Stimulated activated CD8-positive, alpha-beta memory T cell treated with anti-CD3 and anti-CD28 coated beads, Interleukin-4, amount 100 ng/mL, for 4 hours (primary cell): ENCODE measurements around the gene PRDM16.

ENCODE experiments used
- DNase-seq, 2 donors: peaks; one replicate each; pipeline ENCODE4 v3.0.0-alpha.2; 2020; ENCODE audit warnings: low read depth in 2 of 2, low spot score in 1 of 2

PRDM16 gene

DNA sequence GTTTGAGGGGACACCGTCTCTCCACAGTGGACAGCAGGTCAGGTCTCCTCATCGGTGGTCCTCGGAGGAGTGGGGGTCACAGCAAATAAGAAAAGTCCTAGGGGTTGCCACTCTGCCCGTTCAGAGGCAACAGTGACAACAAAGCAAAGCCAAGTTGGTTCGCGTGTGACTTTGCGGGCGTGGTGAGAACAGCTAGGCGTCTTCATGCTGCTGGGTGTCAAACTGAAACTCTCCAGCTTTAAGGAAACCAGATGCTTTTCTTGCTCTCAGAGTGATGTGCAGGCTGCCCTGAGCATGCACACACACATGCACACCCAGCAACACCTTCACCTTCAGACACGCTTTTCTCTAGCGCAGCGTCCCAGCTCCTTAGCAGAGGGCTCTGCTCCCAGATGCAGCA, 315.4 kb downstream of the PRDM16 start:
- no peak for DNase-seq

DNA sequence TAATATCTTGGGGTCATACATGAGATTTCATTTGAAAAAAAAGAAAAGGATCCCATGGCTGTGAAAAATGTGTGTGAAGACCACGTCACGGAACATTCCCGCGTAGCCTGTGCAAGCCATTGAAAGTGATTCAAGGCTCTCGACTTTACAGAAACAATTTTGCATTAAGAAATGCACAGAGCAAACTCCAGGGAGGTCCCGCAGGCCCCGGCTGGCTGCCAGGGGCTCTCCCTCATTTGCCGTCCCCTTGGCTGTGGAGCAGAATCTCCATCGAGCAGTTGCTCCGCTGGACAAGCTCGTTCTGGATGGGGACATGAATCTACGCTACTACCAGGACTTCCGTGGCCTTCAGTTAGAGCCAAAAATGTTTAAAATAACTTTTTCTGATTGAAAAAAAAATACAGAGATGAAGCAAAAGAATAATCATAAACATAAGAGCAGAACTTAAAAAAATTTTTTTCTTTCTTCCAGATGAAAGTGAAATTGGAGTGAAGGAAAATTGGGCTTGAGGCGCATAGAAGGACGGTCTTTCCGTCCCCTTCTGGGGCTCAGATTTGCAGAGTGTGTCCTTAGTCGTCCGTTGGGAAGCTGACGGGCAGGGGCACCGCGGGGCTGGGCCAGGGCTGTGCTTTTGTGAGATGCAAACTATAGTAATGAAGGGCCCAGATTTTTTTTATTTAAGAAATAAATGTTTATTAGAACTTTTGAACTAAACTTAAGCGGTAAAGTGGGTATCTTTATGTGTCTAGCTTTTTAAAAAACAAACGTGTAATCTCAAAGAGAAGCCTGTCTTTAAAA, 317.4 kb downstream of the PRDM16 start:
- DNase-seq, result no peak

DNA sequence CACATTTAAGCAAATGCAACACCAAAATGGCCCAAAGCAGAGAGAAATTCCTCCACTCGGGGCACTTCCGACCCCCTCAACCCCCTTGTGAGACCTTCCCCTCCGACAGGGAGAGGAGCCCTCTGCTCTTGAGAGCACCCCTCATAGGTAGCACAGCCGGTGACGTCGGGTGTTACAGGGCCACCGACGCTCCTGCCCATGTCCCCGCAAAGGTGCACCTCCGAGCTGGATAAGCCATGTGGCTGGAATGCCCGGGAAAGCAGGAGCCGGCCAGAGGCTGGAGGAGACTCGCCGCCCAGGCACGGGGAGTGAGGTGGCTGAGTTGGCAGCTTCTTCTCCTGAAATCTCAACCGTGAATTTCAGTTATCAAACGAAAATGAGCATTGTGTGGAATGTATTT, 318.4 kb downstream of the PRDM16 start:
- no peak for DNase-seq

DNA sequence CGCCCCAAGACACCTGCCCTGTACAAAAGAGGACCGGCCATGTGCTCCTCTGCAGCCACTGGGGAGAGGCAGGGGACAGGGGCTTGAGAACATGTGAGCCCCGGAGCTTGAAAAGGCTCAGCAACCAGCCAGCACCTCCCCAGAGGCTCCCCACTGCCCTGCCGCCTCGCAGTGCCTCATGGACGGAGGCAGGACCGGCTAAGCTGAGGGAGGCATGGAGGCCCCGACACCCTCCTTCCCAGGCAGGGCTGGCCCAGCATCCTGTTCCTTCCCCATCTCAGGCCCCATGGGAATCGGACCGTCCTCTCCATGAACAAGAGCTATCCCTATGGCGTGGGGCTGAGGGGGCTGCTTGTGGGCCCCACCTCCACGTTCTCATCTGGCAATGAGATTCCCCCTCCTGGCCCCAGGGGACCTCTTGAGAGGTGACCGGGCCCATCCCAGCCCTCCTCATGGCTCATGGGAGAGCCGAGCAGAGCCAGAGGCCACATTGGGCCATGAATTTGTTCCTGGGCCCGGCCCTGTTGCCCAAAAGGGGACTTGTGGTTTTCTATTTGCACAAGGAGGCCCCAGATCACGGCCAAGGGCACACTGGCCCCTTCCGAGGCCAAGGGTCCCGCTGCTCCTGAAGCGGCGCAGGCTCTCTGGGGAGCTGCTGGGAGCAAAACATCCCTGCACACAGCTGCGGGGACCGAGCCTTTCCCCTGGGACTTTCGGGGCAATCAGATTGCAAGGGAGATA, 320.3 kb downstream of the PRDM16 start:
- DNase-seq, result no peak

DNA sequence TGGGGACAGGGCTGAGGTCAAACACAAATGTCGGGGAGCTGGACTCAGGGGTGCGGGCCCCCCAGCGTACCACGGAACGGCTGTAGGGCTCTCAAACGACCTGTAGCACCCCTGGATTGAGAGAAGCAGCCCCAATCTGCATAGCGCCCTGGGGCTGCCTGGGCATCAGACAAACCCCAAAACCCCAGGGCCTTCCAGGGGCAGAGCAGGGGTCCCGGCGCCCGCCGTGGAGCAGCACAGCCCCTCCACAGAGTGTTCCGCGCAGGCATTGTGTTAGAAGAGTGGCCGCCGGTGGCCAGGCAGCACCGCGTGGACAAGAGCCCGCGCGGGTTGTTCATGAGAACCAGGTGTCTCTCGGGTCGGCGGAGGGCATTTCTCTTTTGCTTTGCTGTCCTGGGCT, 321.3 kb downstream of the PRDM16 start:
- no peak for DNase-seq

DNA sequence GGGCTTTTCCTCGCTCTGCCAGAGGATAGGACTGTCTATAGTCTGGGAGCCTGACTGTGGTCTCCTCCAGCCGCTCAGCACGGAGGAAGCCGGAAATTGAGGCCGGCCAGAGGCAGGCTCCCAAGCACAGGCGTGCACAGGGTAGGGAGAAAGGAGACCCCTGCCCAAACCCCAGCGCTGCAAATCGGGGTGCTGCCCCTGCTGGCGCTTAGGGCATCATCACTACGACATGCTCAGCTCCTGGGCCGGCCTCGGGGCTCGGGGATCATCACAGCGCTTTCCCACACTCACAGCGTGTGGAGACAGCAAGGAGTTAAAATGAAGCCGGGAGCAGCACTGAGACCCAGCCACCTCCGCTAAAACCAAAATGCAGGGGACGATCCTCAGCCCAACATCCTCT, 322.7 kb downstream of the PRDM16 start:
- no peak for DNase-seq

DNA sequence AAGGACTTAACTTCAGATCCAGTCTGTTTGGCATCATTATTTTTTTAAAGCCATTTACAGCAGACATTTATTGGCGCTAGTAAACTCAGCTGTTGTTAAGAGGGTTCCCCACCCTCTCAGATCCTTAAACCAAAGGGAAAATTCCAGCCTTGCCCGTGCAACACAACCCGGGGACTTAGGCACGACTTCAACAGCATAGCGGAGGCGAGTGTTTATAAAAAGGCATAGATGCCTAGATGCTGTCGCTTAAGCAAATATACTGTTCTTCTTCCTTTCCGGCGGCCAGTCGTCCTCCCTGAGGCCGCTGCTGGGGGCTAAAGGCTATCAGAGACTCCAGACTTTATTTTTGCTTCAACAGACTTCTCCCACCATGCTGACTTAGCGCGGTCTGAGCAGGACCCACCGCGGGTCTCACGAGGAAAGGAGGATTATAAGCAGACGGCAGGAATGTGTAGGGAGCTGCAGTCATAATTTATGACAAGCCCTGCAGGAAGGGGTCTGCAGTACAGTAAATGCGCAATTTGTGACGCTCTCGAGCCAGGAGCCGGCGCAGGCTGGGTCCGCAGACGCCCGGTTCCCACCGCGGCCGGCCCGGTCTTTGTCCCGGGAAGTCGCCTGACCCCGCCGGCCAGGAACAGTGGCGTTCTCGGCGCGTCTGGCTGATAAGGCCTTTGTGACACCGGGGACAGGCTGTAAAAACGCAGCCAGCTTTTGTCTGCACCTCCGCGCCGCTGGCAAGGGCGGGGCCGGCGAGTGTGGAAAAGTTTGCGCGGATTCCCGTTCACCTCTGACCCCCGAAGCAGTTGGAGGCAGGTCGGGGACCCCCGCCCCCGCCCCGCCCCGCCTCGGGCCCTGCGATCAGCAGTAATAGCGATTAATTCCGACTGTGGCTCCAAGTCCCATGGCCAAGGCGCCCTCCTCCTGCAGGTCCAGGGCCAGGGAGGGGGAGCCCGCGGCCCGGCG, 324.3 kb downstream of the PRDM16 start:
- DNase-seq, result no peak

DNA sequence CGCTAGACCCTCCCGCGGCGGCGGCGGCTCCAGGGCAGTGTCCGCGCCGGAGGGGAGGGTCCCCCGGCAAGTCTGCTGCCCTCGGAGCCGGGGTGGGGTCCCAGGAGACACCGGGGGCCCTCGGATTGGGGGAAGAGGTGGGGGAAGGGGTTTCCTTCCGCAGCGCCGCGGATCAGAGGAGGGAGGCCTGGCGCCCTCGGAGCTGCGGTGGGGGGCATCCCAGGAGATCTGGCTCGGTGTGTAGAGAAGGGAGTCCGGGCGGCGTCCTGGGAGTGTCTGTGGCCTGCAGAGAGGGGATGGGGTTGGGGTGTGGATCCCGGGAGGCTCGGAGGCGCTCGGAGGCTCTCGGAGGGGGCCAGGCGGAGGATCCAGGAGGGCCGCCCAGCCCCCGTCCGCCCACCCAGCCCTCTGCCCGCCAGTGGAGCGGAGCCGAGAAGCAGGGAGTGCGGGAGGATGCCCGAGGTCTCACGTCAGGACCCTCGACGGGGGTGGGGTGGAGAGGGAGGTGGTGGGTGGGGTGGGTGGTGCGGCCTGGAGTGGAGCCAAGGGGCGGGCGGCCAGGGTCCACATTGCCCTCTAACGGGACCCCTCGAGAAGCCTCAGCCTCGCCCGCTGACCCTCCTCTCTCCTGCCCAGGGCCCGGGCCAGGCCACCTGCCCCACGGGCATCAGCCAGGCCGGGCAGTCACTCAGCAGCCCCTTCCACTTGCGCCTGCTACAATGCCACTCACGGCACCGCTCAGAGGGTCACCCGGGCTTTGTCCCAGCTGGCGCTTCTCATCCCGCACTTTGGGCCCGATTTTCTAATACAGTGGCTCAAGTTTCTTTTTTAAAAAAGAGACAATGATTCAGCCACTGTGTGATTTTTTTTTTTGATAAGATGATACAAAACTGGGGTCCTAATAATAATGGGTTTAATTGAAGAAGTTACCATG, 325.3 kb downstream of the PRDM16 start:
- no peak for DNase-seq

DNA sequence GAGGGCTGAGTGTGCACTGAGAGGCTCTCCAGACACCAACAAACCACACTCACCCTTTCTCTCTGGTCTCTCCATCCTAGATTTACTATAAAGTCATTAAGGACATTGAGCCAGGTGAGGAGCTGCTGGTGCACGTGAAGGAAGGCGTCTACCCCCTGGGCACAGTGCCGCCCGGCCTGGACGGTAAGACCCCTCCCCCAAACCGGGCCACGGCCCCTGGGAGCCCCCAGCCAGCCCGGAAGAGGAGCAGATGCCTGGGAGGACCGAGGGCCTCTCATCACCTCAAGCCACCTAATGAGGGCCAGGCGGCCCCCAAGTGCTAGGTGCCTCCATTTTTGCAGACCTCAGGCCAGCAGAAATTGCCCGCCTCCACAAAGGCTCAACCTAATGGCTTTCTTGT, 327.4 kb downstream of the PRDM16 start:
- no peak for DNase-seq

DNA sequence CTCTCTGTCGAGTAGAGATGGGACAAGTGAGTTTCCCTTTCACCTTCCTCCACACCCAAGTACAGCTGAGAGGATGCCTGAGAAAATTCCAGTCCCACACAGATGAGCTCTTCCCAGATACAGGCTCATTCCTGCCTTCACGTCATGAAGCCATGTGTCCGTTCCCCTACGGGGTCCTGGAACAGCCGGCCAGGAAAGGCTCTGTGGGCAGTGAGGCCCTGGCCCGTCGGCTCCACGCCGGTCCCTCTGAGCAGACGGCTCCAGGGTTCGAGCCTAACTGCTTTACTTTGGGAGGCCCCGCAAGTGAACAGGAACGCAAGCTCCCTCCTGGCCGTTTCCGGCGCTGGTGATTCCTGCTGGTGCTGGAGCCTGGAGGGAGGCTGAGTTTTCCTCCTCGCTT, 328.3 kb downstream of the PRDM16 start:
- no peak for DNase-seq

DNA sequence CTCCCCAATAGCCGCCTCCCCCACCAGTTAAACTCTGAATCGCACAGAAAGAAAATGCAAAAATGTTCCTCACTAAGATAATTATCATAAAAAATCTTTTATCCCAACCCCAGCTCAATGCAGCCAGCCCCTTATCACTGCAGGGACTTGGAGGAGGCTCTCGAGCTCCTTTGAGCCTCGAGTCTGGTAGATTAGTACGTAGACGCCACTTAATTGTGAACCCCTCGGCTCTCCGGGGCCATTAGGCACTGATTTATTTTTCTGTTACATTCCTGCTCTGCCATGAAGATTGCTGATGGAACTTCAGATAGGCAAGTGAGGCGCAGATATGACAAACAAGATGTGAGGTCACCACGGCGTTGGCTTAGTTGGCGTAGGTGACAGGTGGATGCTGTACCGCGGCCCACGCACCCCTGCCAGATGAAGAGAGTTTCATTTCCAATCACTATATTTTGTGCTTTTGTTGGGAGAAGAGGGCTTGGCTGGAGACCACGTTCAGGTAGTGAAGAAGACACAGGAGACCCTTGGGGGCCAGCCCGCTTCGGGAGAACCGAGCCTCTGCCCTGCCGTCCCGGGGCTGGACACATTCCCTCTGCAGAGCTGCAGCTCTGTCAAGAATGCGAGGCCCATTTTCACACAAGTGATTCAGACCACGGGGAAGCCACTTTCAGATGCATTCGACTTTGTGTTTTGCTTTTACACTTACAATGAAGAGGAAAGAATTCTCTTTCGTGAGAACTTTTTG, 329.6 kb downstream of the PRDM16 start:
- no peak for DNase-seq

DNA sequence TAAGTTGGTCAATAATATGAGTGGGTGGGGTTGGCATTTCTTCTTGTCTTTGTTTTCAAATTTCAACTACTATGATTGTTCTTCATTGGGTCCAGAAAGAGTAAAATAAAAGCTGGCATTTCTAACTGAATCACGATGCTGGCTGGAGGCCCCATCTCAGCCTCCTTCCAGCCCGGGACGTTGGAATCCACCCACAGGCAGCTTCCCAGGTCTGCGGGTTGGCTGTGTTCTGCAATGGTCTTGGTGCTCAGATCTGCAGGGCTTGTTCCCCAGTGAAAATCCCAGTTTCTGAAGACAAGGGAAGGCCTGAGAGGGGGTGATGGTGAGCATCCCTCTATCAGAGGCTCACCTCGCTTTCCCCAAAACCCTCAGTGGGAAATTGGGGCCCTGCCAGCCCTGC, 330.7 kb downstream of the PRDM16 start:
- DNase-seq, result no peak

DNA sequence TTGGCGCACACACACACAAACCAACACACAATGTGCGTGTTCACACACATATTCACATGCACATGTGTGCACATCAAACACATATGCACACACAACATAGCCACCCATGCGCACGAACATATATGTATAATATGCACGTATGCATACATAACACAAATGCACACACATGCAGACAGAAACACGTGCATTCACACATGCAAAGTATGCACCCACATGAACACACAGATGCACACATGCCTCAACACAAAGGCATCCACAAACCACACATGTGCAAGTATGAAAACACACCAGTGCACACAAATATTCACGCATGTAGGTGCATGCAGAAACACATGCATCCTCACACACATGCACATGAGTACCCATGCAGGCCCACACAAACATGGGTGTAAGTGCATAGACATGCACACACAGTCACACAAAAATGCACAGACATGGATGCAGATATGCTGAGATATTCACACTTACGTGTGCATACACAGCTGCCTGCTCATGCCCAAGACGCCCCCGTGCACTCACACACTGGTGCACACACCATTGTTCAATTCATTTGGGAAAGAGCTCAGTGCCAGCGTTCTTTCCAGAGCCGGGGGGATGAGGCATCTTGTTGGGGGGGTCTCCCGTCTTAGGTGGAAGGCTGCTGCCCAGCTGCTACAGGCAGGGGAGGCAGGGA, 332.7 kb downstream of the PRDM16 start:
- DNase-seq, result no peak

DNA sequence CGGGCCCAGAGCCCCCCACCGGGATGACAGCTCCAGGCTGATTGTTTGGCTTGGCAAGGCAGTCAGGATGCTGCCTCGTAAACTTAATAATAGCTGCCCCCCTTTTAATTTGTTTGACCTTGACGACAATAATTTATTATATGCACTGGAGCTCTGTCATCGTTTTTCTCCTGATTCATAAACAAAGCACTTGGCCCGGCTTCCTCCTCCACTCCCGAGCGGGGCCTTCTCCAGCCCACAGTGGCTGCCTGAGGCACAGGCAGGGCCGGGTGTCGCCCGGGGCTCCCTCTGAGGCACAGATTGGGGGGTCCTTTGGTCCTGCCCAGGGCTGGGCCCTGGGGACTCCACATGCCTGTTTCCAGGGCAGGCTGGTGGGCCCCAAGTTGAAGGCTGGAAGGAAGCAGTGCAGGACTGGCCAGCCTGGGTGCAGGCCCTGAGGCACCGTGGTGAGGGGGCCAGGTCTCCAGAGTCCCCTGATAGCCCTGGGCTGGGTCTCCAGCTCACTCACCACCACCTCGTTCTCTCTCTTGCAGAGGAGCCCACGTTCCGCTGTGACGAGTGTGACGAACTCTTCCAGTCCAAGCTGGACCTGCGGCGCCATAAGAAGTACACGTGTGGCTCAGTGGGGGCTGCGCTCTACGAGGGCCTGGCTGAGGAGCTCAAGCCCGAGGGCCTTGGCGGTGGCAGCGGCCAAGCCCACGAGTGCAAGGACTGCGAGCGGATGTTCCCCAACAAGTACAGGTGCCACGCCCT, 333.4 kb downstream of the PRDM16 start:
- DNase-seq, result no peak

DNA sequence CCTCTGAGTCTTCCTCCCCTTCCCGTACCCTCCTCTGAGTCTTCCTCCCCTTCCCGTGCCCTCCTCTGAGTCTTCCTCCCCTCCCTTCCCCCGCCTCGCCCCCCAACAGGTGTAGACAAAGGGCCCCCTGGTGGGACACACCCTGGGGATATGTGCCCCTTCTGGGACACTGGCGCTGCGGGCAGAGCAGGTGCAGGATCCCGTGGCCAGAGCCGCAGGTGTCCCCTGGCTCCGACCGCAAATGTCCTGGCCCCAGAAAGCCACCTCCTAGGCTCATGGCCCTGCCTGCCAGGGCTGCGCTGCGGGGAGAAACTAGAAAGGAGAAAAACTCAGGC, 334.0 kb downstream of the PRDM16 start:
- no peak for DNase-seq

DNA sequence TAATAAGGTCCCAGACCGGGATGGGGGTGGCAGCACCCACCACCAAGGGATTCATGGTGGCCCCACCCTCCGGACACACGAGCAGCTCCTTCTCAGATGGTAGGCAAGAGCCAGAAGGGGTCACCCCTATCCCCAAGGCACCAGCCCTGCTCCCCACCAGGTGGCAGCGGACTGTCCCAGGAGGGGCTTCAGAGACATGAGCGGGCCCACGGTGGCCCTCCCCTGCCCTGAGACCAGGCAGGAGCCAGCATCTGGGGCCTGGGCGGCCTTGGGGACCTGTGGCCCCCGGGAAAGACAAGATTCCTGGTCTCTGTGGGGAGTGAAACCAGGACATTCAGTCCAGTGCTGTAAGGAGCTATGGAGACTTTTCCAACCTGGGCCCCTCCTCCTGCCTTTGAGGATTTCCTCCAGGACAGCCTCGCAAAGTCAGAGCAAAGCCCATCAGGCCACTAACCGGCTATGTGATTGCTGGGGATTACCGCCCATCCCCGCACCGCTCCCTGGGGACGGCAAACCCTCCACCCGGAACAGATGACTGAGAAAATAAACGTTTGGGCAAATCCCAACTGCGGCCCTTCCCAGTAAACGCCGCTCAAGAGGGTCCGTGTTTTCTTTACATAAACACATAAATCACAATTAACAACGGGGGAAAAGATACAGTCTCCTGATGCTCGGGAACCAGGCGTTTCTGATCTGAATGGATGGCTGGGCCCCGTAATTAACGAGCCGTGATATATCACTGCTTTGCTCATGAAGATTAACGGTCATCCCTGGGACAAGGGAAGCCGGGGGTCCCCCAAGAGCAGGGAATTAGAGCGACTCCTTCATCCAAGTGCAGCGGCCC, 334.6 kb downstream of the PRDM16 start:
- no peak for DNase-seq

DNA sequence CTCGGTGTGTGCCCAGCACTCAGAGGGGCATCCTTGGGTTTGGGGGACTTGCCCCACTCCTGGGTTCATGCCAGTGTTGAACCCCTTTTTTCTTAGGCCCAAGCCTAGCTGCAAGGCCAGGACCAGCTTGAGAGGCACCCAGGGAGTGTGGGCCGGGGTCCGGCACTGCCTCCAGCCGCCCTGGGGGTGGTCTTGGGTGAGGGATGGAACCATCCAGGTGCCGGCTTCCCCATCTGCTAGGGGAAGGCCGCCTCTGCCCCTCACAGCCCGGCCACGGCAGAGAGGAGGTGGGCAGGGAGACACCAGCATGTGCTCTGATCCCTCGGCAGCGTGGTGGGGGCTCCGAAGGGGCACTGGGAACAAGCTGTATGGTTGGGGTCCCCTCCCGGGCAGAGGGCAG, 335.3 kb downstream of the PRDM16 start:
- DNase-seq, result no peak

DNA sequence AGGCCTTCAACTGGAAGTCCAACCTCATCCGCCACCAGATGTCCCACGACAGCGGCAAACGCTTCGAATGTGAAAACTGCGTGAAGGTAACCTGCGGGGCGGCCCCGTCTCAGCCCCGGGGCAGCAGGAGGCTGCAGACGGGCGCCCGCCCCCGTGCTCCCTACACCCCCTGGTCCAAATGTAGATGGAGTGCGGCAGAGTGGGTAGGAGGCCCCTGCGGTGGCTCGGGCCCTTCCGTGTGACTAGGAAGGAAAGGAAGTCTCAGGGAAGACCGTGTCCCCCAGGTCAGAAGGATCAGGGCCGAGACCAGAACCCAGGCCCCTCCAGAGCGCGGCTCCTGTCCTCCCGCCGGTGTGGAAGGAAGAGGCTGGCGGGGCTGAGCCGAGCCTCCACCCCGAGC, 335.8 kb downstream of the PRDM16 start:
- DNase-seq, result no peak
